Muscle layer of duodenum (tissue), 2 donors: ENCODE results near the gene ZNF562.

Experiments used
- H3K27ac ChIP-seq: one replicate; pipeline ENCODE4 v1.7.0; 2013; ENCODE audit warnings: mild to moderate bottlenecking, low read length
- H3K27me3 ChIP-seq: one replicate; pipeline ENCODE4 v1.7.0; 2013; ENCODE audit warnings: low read depth, mild to moderate bottlenecking, control low read depth, low read length
- H3K36me3 ChIP-seq, 2 donors: one replicate each; pipeline ENCODE4 v1.7.0; 2013; ENCODE audit warnings: low read length in 2 of 2, control low read depth in 1 of 2, mild to moderate bottlenecking in 1 of 2; ENCODE audit not compliant: insufficient read depth in 2 of 2, control insufficient read depth in 1 of 2
- H3K4me1 ChIP-seq, 2 donors: one replicate each; pipeline ENCODE4 v1.7.0; 2013; ENCODE audit warnings: low read length in 2 of 2, mild to moderate bottlenecking in 2 of 2, control low read depth in 1 of 2, moderate library complexity in 1 of 2; ENCODE audit not compliant: insufficient read depth in 2 of 2, control insufficient read depth in 1 of 2
- H3K4me3 ChIP-seq, 2 donors: one replicate each; pipeline ENCODE4 v1.7.0; 2013; ENCODE audit warnings: low read length in 2 of 2, low read depth in 1 of 2, mild to moderate bottlenecking in 1 of 2
- H3K9me3 ChIP-seq, 2 donors: one replicate each; pipeline ENCODE4 v1.7.0; 2013; ENCODE audit warnings: low read length in 2 of 2, control low read depth in 1 of 2, mild to moderate bottlenecking in 1 of 2; ENCODE audit not compliant: control insufficient read depth in 1 of 2
- donor health status: healthy.

ZNF562 gene

GRCh38 chr19:9644472-9644871, 30.4 kb downstream of the ZNF562 start:
- Histone ChIP-seq H3K36me3 (peaks cover 3 to 32% of the 10 kb centered on the region in 2 donors), H3K4me1 (no peaks in the 10 kb centered on the region), H3K27me3 (no peaks in the 10 kb centered on the region), H3K4me3 (no peak overlapping the region), H3K27ac (no peak overlapping the region), H3K9me3 (no peaks in the 10 kb centered on the region)

DNA sequence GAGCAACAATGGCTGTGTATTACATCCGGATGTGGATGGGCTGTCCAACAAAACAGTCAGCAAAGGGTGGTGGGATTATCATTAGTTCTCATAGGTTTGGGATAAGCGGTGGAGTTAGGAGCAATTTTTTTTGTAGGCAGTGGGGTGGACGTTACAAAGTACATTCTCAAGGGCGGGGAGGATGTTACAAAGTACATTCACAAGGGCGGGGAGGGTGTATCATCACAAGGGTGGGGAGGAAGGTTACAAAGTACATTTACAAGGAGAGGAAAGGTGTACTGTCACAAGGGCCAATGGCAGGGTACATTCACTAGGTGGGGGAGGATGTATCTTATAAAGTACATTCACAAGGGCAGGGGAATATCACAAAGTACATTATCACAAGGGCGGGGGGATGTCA, 33.1 kb downstream of the ZNF562 start:
- H3K36me3 ChIP-seq, result peaks cover 3 to 31% of the 10 kb centered on the region in 2 donors
- no peaks in the 10 kb centered on the region for H3K9me3 ChIP-seq
- no peak overlapping the region for H3K27ac ChIP-seq
- H3K4me1 ChIP-seq, result no peaks in the 10 kb centered on the region
- no peak overlapping the region for H3K4me3 ChIP-seq
- H3K27me3 ChIP-seq, result no peaks in the 10 kb centered on the region

DNA sequence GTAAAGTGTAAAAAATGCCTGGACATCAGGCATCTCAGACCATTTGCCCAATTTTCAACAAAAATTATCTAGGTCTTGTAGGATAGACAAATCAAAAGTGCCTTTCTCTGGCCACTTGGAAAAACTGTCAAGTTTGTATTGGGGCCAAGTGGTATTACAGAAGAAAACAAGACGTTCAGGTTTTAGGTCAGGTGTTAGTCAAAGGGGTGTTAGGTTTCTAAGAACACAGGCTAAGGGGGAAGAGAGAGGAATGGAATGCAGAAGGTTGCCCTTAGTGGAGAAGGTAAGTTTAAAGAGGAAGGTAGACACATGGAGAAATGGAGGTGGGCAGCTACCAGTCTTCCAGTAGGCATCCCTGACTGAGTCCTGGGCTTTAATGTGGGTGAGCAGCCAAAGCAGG, 33.9 kb downstream of the ZNF562 start:
- no peaks in the 10 kb centered on the region for H3K9me3 ChIP-seq
- no peak overlapping the region for H3K4me3 ChIP-seq
- no peak overlapping the region for H3K27ac ChIP-seq
- H3K4me1 ChIP-seq, result no peaks in the 10 kb centered on the region
- peaks cover 3 to 38% of the 10 kb centered on the region in 2 donors for H3K36me3 ChIP-seq
- H3K27me3 ChIP-seq, result no peaks in the 10 kb centered on the region

GRCh38 chr19:9636018-9636417, 38.9 kb downstream of the ZNF562 start:
- Histone ChIP-seq H3K27me3 (no peaks in the 10 kb centered on the region), H3K4me1 (no peaks in the 10 kb centered on the region), H3K9me3 (no peaks in the 10 kb centered on the region), H3K36me3 (peaks cover 19 to 52% of the 10 kb centered on the region in 2 donors), H3K4me3 (no peak overlapping the region), H3K27ac (no peak overlapping the region)

DNA sequence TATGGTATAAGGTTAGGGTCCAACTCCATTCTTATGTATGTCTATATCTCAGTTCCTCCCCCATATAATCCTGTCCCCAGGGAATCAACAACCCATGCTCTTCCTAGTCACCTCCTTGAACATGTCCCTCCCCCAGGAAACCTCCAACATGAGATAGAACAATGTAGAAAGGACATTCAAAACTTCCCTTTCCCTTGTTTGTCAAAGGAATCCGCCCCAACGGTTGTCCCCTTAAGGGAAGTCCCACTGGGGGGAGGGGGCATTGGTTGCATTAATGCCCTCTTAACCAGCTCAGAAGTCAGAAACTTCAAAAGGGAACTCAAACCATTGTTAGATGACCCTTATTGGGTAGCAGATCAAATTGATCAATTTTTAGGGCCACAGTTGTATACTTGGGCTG, 47.0 kb downstream of the ZNF562 start:
- Histone ChIP-seq H3K27ac (no peak overlapping the region), H3K9me3 (no peaks in the 10 kb centered on the region), H3K27me3 (no peaks in the 10 kb centered on the region), H3K4me1 (peaks cover 0 to 9% of the 10 kb centered on the region in 2 donors), H3K36me3 (peaks cover 8 to 12% of the 10 kb centered on the region in 2 donors), H3K4me3 (no peak overlapping the region)

DNA sequence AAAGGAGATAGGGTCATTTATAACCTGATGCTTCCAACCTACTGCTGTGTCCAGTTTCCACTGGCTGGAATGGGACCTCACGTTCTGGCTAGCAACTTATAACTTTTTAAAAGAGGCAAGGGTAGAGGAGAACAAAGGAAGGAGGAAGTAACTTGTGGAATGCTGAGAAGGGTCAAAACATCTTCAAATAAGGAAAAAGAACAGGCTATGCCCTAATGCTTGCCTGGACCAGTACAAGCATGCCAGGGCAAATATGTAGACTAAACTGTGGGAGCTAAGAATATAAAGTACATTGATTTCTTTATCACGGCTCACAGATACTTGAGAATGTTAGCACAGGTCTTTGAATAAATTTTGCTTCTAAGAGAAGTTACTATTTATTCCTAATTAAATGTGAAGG, 52.4 kb downstream of the ZNF562 start:
- H3K9me3 ChIP-seq, result no peaks in the 10 kb centered on the region
- H3K27ac ChIP-seq, result no peak overlapping the region

GRCh38 chr19:9621156-9622037, 53.5 kb downstream of the ZNF562 start, which contains the start of gene ZNF561:
TSS of gene ZNF561 (minus strand) at chr19:9621232. CDS start at chr19:9619456, 1,776 bp downstream.
- Histone ChIP-seq H3K27ac (peak within 1 kb of the TSS; percentile 95), H3K36me3 (peaks cover 13 to 30% of the 10 kb centered on the region in 2 donors), H3K27me3 (no peaks in the 10 kb centered on the region), H3K4me3 (peak within 1 kb of the TSS; percentile 68 to 84), H3K9me3 (no peaks in the 10 kb centered on the region), H3K4me1 (peaks cover 0 to 24% of the 10 kb centered on the region in 2 donors)

More for the DNA sequence above, 52.4 kb downstream of the ZNF562 start:
- H3K4me3 ChIP-seq, result peak overlapping the region in 1 of 2 donors; percentile 24
- H3K27me3 ChIP-seq, result no peaks in the 10 kb centered on the region
- H3K36me3 ChIP-seq, result peaks cover 7 to 20% of the 10 kb centered on the region in 2 donors
- H3K4me1 ChIP-seq, result peaks cover 0 to 24% of the 10 kb centered on the region in 2 donors

- Histone ChIP-seq H3K36me3 (peaks cover 16 to 36% of the 10 kb centered on the region in 2 donors), H3K27me3 (no peaks in the 10 kb centered on the region), H3K27ac (peak overlapping the region; percentile 95), H3K9me3 (no peaks in the 10 kb centered on the region), H3K4me3 (peak overlapping the region; percentile 68 to 84), H3K4me1 (peaks cover 0 to 18% of the 10 kb centered on the region in 2 donors)
Observed at GRCh38 chr19:9620842-9621155, 54.1 kb downstream of the ZNF562 start.

DNA sequence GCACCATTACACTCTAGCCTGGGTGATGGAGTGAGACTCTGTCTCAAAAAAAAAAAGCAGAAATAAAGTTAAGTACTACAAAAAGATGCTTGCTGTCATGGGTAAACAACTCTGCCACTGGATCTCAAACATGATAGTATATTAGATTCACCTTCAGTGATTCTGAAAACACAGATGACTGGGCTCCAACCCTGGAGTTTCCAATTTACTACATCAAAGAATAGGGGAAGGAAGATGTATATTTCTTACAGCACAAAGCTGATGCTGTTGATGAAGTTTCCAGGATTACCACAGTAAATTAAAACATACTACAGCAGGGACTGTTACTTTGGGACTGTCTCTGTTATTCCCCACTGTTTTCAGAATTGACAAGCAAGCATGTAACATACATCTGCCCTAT, 59.1 kb downstream of the ZNF562 start:
- Histone ChIP-seq H3K4me1 (peaks cover 0 to 8% of the 10 kb centered on the region in 2 donors), H3K9me3 (peaks cover 8 to 25% of the 10 kb centered on the region in 2 donors), H3K27me3 (no peaks in the 10 kb centered on the region), H3K27ac (no peak overlapping the region), H3K36me3 (peaks cover 58 to 82% of the 10 kb centered on the region in 2 donors), H3K4me3 (no peak overlapping the region)

- no peaks in the 10 kb centered on the region for H3K27me3 ChIP-seq
- H3K27ac ChIP-seq, result no peak overlapping the region
- H3K4me1 ChIP-seq, result no peaks in the 10 kb centered on the region
- H3K36me3 ChIP-seq, result peaks cover 53 to 79% of the 10 kb centered on the region in 2 donors
- peak overlapping the region in 1 of 2 donors; percentile 45 for H3K4me3 ChIP-seq
- peaks cover 28 to 56% of the 10 kb centered on the region in 2 donors for H3K9me3 ChIP-seq
Observed at GRCh38 chr19:9610484-9611113, 64.3 kb downstream of the ZNF562 start.

DNA sequence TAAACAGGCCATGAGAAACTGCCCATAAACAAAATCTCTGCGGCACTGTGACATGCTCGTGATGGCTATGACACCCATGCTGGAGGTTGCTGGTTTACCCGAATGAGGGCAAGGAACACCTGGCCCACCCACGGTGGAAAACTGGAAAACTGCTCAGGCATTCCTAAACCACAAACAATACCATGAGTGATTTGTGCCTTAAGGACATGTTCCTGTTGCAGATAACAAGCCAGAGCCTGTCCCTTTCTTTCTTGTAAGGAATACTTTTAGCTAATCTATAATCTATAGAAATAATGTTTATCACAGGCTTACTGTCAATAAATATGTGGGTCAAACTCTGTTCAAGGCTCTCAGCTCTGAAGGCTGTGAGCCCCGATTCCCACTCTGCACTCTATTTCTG, 66.0 kb downstream of the ZNF562 start:
- peaks cover 28 to 58% of the 10 kb centered on the region in 2 donors for H3K9me3 ChIP-seq
- no peak overlapping the region for H3K27ac ChIP-seq
- H3K4me1 ChIP-seq, result no peaks in the 10 kb centered on the region
- H3K27me3 ChIP-seq, result no peaks in the 10 kb centered on the region
- H3K36me3 ChIP-seq, result peaks cover 39 to 63% of the 10 kb centered on the region in 2 donors
- peak overlapping the region in 1 of 2 donors; percentile 45 for H3K4me3 ChIP-seq
